WTC11 (cell line): Measurements from ENCODE around the gene MMP23B.

Experiments used
- CREM ChIP-seq: sonication (generic); formaldehyde crosslinking; IDR thresholded peaks from 2 replicates; pipeline ENCODE4 v1.8.1; 2022; ENCODE audit warnings: mild to moderate bottlenecking, missing genetic modification reagents, moderate library complexity
- CTCF ChIP-seq: fragments of 200-600 bp; IDR thresholded peaks from 2 replicates; pipeline ENCODE4 v1.8.0; 2022; ENCODE audit warnings: antibody characterized with exemption
- E2F4 ChIP-seq: sonication (generic); formaldehyde crosslinking; IDR thresholded peaks from 2 replicates; pipeline ENCODE4 v1.8.1; 2022; ENCODE audit warnings: low read depth, mild to moderate bottlenecking, moderate library complexity, missing genetic modification reagents, borderline replicate concordance
- ELF4 ChIP-seq: sonication (generic); formaldehyde crosslinking; IDR thresholded peaks from 2 replicates; pipeline ENCODE4 v1.8.1; 2022; ENCODE audit warnings: low read depth, mild to moderate bottlenecking, moderate library complexity, missing genetic modification reagents
- NR3C1 ChIP-seq: sonication (generic); formaldehyde crosslinking; conservative IDR thresholded peaks from 2 replicates; pipeline ENCODE4 v1.8.1; 2023; ENCODE audit warnings: low read depth, mild to moderate bottlenecking, missing genetic modification reagents
- ZBTB21 ChIP-seq: sonication (generic); formaldehyde crosslinking; IDR thresholded peaks from 2 replicates; pipeline ENCODE4 v1.8.1; 2023; ENCODE audit warnings: mild to moderate bottlenecking, missing genetic modification reagents, borderline replicate concordance
- ZNF138 ChIP-seq: sonication (generic); formaldehyde crosslinking; conservative IDR thresholded peaks from 2 replicates; pipeline ENCODE4 v1.8.1; 2022; ENCODE audit warnings: mild to moderate bottlenecking, moderate library complexity, missing genetic modification reagents
- ZNF396 ChIP-seq: fragments of 250-450 bp; sonication (Bioruptor Pico); IDR thresholded peaks from 2 replicates; pipeline ENCODE4 v1.8.0; 2021; ENCODE audit warnings: mild to moderate bottlenecking, moderate library complexity, borderline replicate concordance

- TF ChIP-seq E2F4 (no peak), CTCF (no peak), ZBTB21 (CRISPR knock-in tag) (no peak), ELF4 (no peak), CREM (no peak), ZNF396 (no peak), NR3C1 (CRISPR knock-in tag) (no peak), ZNF138 (CRISPR knock-in tag) (no peak)
These were observed 14.5 kb upstream of the MMP23B start for GRCh38 chr1:1617516-1617915.
